ENCODE results near the gene AKAP9. TPM values are rescaled to one million over a fixed set of nuclear protein-coding genes. Genes with fewer than 3 reads are reported as not detected.
A peak's percentile ranks its signal among the peaks of the same experiment; 100 is the strongest.

Gene AKAP9
- total and polyA plus RNA-seq, 3 donors from 2014 or later, result 6.7 to 69.0 (median 67.3) TPM

DNA sequence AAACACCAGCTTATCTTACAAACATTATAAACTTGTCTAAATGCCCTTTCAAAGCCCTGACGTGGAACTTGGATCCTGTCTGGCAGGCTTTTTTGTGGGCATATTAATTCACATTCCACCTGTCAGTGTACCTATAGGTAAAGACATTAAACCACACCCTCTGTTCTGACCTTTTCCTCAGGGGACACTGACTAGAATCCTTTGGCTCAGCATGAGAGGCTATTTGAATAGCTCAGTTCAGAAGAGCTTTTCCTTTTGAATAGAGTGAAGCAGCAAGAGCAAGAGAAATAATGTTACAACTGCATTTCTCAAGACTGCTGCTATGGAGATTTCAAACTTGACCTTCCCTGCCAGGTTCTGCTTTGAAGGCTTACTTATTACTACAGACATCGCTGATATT lies 116.7 kb downstream of the AKAP9 start:
- H3K27ac ChIP-seq, result peak overlapping the region in 1 of 2 donors; percentile 12
- DNase-seq, result peak; percentile 47
- no peaks in the 10 kb centered on the region for H3K36me3 ChIP-seq (ENCODE audit: low read depth, missing control alignments)
- no peak for TF ChIP-seq POLR2A (IDR thresholded peaks at IDR 0.05)
- TF ChIP-seq, protein P1, sequence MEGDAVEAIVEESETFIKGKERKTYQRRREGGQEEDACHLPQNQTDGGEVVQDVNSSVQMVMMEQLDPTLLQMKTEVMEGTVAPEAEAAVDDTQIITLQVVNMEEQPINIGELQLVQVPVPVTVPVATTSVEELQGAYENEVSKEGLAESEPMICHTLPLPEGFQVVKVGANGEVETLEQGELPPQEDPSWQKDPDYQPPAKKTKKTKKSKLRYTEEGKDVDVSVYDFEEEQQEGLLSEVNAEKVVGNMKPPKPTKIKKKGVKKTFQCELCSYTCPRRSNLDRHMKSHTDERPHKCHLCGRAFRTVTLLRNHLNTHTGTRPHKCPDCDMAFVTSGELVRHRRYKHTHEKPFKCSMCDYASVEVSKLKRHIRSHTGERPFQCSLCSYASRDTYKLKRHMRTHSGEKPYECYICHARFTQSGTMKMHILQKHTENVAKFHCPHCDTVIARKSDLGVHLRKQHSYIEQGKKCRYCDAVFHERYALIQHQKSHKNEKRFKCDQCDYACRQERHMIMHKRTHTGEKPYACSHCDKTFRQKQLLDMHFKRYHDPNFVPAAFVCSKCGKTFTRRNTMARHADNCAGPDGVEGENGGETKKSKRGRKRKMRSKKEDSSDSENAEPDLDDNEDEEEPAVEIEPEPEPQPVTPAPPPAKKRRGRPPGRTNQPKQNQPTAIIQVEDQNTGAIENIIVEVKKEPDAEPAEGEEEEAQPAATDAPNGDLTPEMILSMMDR (IDR thresholded peaks at IDR 0.05), result no peak
- H3K27me3 ChIP-seq, result no peaks in the 10 kb centered on the region
- H3K9me3 ChIP-seq, result no peaks in the 10 kb centered on the region
- 39 to 40% methylated on average over 2 of the region's 2 CpGs for WGBS, 2 donors
- intact Hi-C loops (cut with DNase I; ENCODE audit: low total_unique reads), result no loop called here
- peaks cover 21% of the 10 kb centered on the region for H3K4me1 ChIP-seq
- H3K4me3 ChIP-seq, result no peak overlapping the region

DNA sequence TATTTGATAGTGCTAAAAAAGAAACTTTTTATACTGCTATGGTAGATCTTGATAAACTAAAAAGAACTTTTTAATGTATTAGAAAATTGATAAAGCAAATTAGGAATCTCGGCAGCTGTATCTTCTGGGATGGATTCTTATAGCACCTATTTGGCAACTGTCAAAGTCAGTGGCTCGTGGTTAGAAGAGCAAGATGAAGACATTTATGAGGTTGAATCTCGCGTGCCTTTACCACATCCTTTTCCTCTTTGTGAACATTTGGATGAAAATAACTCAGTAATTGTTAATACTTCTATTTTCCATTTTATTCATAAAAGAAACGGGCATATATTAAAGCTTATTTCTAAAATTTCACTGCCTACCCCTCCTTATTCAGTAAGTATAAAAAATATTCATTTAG lies 117.4 kb downstream of the AKAP9 start:
- Histone ChIP-seq H3K4me3 (no peak overlapping the region), H3K4me1 (peaks cover 21% of the 10 kb centered on the region), H3K9me3 (no peaks in the 10 kb centered on the region), H3K36me3 (ENCODE audit: low read depth, missing control alignments) (no peaks in the 10 kb centered on the region), H3K27me3 (no peaks in the 10 kb centered on the region), H3K27ac (peak overlapping the region in 1 of 2 donors; percentile 12)
- intact Hi-C loops (cut with DNase I; ENCODE audit: low total_unique reads), result no loop called here
- TF ChIP-seq POLR2A (IDR thresholded peaks at IDR 0.05), result no peak
- TF ChIP-seq, protein P1 (IDR thresholded peaks at IDR 0.05), result no peak
- 78 to 80% methylated on average over 5 of the region's 5 CpGs for WGBS, 2 donors
- no peak for DNase-seq

DNA sequence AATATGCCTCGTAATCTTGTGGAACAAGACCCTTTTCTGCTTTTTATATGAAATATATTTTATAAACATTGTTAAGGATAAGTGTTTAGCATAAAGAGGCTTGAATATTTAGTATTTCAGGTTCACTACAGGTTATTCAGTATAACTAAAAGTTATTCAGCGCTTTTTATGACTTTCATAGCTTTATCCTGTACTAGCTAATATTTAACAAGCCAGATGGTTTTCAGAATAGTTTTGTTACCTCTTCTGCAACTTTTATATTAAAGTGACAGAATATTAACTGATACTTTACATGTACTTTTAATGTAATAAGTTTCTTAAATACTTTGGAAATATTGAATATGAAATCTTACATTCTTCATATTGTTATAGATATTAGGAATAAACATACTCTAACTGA lies 118.2 kb downstream of the AKAP9 start:
- H3K4me1 ChIP-seq, result peaks cover 21% of the 10 kb centered on the region
- no peak for DNase-seq
- WGBS, 2 donors, result 86 to 96% methylated on average over 2 of the region's 2 CpGs
- H3K27me3 ChIP-seq, result no peaks in the 10 kb centered on the region
- H3K9me3 ChIP-seq, result no peaks in the 10 kb centered on the region
- intact Hi-C loops (cut with DNase I; ENCODE audit: low total_unique reads), result no loop called here
- H3K4me3 ChIP-seq, result no peak overlapping the region
- no peaks in the 10 kb centered on the region for H3K36me3 ChIP-seq (ENCODE audit: low read depth, missing control alignments)
- TF ChIP-seq POLR2A (IDR thresholded peaks at IDR 0.05), result no peak
- TF ChIP-seq, protein P1 (IDR thresholded peaks at IDR 0.05), result no peak
- H3K27ac ChIP-seq, result peak overlapping the region in 1 of 2 donors; percentile 12

DNA sequence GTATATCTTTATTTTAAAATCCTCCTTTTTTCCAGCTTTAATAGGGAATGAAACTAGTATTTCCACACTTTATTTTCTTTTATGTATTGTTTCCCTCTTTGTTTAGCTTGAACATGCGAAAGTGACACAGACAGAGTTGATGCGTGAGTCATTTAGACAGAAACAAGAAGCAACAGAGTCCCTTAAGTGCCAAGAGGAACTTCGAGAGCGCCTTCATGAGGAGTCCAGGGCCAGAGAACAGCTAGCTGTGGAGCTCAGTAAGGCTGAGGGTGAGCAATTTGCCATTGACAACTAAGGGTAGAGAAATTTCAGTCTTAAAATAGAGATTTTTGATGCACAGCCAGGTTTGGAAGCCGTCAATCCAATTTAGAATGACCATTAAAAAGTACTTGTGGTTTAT lies 120.5 kb downstream of the AKAP9 start:
- TF ChIP-seq, protein P1 (IDR thresholded peaks at IDR 0.05), result no peak
- TF ChIP-seq POLR2A (IDR thresholded peaks at IDR 0.05), result no peak
- H3K27ac ChIP-seq, result no peak overlapping the region
- intact Hi-C loops (cut with DNase I; ENCODE audit: low total_unique reads), result no loop called here
- WGBS, 2 donors, result 89 to 96% methylated on average over 5 of the region's 5 CpGs
- H3K9me3 ChIP-seq, result no peaks in the 10 kb centered on the region
- peaks cover 17% of the 10 kb centered on the region for H3K4me1 ChIP-seq
- no peak overlapping the region for H3K4me3 ChIP-seq
- H3K36me3 ChIP-seq (ENCODE audit: low read depth, missing control alignments), result no peaks in the 10 kb centered on the region
- no peaks in the 10 kb centered on the region for H3K27me3 ChIP-seq
- DNase-seq, result no peak

DNA sequence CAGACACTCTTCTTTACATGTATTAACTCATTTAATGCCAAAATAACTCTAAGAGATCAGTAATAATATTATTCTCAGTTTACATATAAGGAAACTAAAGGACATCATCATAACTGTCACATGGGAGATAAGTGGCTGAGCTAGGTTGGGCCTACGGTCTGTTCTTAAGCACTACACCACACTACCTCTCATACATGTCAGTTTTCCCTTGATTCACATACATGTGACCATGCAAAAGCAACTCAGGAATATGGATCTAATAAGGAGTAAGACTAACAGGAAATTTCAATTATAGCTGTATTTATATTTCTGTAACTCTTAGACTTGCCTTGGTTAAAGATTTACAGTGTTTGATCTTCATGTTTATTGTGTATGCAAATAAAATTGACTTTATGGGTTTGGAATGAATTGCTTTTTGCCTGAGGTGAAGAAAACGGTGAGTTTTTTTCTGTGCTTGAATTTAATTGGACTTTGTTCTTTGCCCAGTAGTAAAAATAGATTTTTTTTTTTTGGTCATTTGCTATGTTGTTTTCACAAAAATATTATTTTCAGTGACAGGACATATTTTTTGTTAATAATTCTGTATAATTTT lies 123.9 kb downstream of the AKAP9 start:
- H3K4me1 ChIP-seq, result no peaks in the 10 kb centered on the region
- no peak overlapping the region for H3K27ac ChIP-seq
- WGBS, 2 donors, result 88 to 96% methylated on average over 2 of the region's 2 CpGs
- no peaks in the 10 kb centered on the region for H3K36me3 ChIP-seq (ENCODE audit: low read depth, missing control alignments)
- H3K4me3 ChIP-seq, result no peak overlapping the region
- no peaks in the 10 kb centered on the region for H3K27me3 ChIP-seq
- TF ChIP-seq POLR2A (IDR thresholded peaks at IDR 0.05), result no peak
- TF ChIP-seq, protein P1 (IDR thresholded peaks at IDR 0.05), result no peak
- DNase-seq, result no peak
- intact Hi-C loops (cut with DNase I; ENCODE audit: low total_unique reads), result no loop called here
- no peaks in the 10 kb centered on the region for H3K9me3 ChIP-seq
